Hepatocyte (in vitro differentiated cells): ENCODE results near the gene CCDC83.

Source experiments
- EZH2 ChIP-seq: fragments of 200-600 bp; sonication (generic); IDR thresholded peaks from 2 replicates; pipeline ENCODE4 v1.6.1; 2016; ENCODE audit warnings: antibody characterized with exemption, mild to moderate bottlenecking, borderline replicate concordance
- TF ChIP-seq, protein P1 (sequence below): fragments of 200-600 bp; sonication (generic); IDR thresholded peaks from 2 replicates; pipeline ENCODE4 v1.5.1; 2016; ENCODE audit warnings: antibody characterized with exemption, mild to moderate bottlenecking; ENCODE audit not compliant: poor library complexity

DNA sequence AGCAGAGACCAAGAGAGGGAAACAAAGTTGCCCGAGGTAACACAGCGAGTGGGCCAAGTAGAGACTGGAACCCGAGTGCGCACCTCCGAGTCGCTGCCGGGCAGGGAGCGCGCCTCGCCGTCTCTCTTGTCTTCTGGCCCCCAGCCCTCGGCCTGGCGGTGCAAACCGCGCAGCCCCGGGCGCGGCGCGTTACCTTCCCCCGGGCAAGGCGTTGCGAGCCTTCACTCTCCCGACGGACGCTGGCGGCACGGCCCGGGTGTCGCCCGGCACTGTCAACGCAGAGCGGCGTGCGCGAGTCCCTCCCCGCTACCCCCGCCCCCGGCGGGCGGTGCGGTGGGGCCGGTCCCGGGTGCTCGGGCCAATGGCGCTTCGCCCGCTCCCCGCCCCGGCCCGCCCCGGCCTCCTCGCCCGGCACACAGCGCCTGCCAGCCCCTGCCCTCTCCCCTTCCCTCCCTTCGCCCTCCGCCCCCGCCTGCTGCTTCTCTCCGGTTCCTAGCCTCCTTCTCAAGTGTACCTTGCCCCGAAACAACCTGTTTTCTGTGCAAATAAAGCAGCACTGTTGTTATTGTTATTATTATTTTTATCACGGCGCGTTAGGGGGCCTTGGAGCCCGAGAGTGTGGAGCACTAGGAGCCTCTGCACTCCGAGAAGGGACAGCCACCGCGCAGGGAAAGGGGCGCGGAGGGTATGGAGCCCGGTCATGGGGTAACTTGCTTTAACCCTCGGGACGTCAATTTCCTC is 44.1 kb upstream of the CCDC83 start, which contains the start of gene SYTL2:
- TF ChIP-seq, protein P1, sequence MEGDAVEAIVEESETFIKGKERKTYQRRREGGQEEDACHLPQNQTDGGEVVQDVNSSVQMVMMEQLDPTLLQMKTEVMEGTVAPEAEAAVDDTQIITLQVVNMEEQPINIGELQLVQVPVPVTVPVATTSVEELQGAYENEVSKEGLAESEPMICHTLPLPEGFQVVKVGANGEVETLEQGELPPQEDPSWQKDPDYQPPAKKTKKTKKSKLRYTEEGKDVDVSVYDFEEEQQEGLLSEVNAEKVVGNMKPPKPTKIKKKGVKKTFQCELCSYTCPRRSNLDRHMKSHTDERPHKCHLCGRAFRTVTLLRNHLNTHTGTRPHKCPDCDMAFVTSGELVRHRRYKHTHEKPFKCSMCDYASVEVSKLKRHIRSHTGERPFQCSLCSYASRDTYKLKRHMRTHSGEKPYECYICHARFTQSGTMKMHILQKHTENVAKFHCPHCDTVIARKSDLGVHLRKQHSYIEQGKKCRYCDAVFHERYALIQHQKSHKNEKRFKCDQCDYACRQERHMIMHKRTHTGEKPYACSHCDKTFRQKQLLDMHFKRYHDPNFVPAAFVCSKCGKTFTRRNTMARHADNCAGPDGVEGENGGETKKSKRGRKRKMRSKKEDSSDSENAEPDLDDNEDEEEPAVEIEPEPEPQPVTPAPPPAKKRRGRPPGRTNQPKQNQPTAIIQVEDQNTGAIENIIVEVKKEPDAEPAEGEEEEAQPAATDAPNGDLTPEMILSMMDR = no peak
- no peak for TF ChIP-seq EZH2
